GM23338 (cell line): Measurements from ENCODE around the gene MRPL2. TPM values are rescaled to one million over a fixed set of nuclear protein-coding genes. Genes with fewer than 3 reads are reported as not detected.

ENCODE experiments used
- ATAC-seq: fragments of 200-7000 bp; cut with Tn5 transposase; 3 replicates; pipeline ENCODE4 v1.9.1; 2020
- DNase-seq: peaks from one replicate; pipeline ENCODE4 v3.0.0-alpha.2; 2015; ENCODE audit warnings: low spot score
- H2AFZ ChIP-seq: fragments of 200-600 bp; sonication (generic); 2 replicates; pipeline ENCODE4 v1.8.0; 2016; ENCODE audit warnings: antibody characterized with exemption, mild to moderate bottlenecking, moderate library complexity
- H3F3A ChIP-seq: fragments of 200-600 bp; sonication (generic); replicated peaks from 2 replicates; pipeline ENCODE4 v1.8.0; 2017; ENCODE audit warnings: antibody characterized with exemption, mixed run types, low read depth
- H3K27ac ChIP-seq: fragments of 200-600 bp; sonication (generic); 2 replicates; pipeline ENCODE4 v1.6.1; 2016; ENCODE audit warnings: low read depth
- H3K27me3 ChIP-seq: fragments of 200-600 bp; sonication (generic); 2 replicates; pipeline ENCODE4 v1.8.0; 2016; ENCODE audit warnings: mild to moderate bottlenecking, mixed run types, moderate library complexity; ENCODE audit not compliant: insufficient read depth
- H3K36me3 ChIP-seq: fragments of 200-600 bp; sonication (generic); 2 replicates; pipeline ENCODE4 v1.8.0; 2016; ENCODE audit warnings: mild to moderate bottlenecking; ENCODE audit not compliant: insufficient read depth
- H3K4me1 ChIP-seq: fragments of 200-600 bp; sonication (generic); 2 replicates; pipeline ENCODE4 v1.8.0; 2016; ENCODE audit warnings: mild to moderate bottlenecking, moderate library complexity; ENCODE audit not compliant: insufficient read depth
- H3K4me2 ChIP-seq: fragments of 200-600 bp; sonication (generic); 2 replicates; pipeline ENCODE4 v1.7.1; 2017; ENCODE audit warnings: mixed run types
- H3K4me3 ChIP-seq: fragments of 200-600 bp; sonication (generic); 2 replicates; pipeline ENCODE4 v1.6.1; 2016; ENCODE audit warnings: mixed run types
- H3K79me2 ChIP-seq: fragments of 200-600 bp; sonication (generic); replicated peaks from 2 replicates; pipeline ENCODE4 v1.8.0; 2017; ENCODE audit warnings: mild to moderate bottlenecking; ENCODE audit not compliant: insufficient read depth
- H3K9me2 ChIP-seq: fragments of 200-600 bp; sonication (generic); 2 replicates; pipeline ENCODE4 v1.8.0; 2017; ENCODE audit not compliant: insufficient read depth
- H4K20me1 ChIP-seq: fragments of 200-600 bp; sonication (generic); replicated peaks from 2 replicates; pipeline ENCODE4 v1.8.0; 2017; ENCODE audit warnings: mild to moderate bottlenecking; ENCODE audit not compliant: insufficient read depth
- H3K27ac Mint-ChIP-seq: 2 replicates; pipeline ENCODE4 v1.8.0; 2020; ENCODE audit warnings: inconsistent platforms, mild to moderate bottlenecking, moderate library complexity, mixed read lengths
- H3K27me3 Mint-ChIP-seq: 3 replicates; pipeline ENCODE4 v1.8.0; 2022; ENCODE audit warnings: low read depth, mild to moderate bottlenecking, moderate library complexity, mixed read lengths, inconsistent platforms; ENCODE audit not compliant: insufficient read depth, poor library complexity
- H3K36me3 Mint-ChIP-seq: 3 replicates; pipeline ENCODE4 v1.8.0; 2021; ENCODE audit warnings: low read depth, mild to moderate bottlenecking, inconsistent platforms, moderate library complexity, mixed read lengths
- H3K4me1 Mint-ChIP-seq: 3 replicates; pipeline ENCODE4 v1.8.0; 2020; ENCODE audit warnings: mild to moderate bottlenecking, inconsistent platforms, mixed read lengths
- H3K4me3 Mint-ChIP-seq: 3 replicates; pipeline ENCODE4 v1.8.0; 2021; ENCODE audit warnings: moderate library complexity, mild to moderate bottlenecking, inconsistent platforms, mixed read lengths
- H3K9me3 Mint-ChIP-seq: 3 replicates; pipeline ENCODE4 v1.8.0; 2020; ENCODE audit warnings: moderate library complexity, mild to moderate bottlenecking, inconsistent platforms, mixed read lengths
- CREB1 ChIP-seq: fragments of 250-450 bp; sonication (Bioruptor Pico); IDR thresholded peaks from 2 replicates; pipeline ENCODE4 v1.5.0; 2020; ENCODE audit warnings: low read depth, mild to moderate bottlenecking, moderate library complexity
- EZH2phosphoT487 ChIP-seq: fragments of 200-600 bp; sonication (generic); IDR thresholded peaks from one replicate; pipeline ENCODE4 v1.8.1; 2018; ENCODE audit warnings: antibody characterized with exemption; ENCODE audit not compliant: unreplicated experiment
- JUNB ChIP-seq: IDR thresholded peaks from one replicate; pipeline ENCODE4 v1.6.1; 2016; ENCODE audit warnings: antibody characterized with exemption; ENCODE audit not compliant: unreplicated experiment
- NANOG ChIP-seq: IDR thresholded peaks from 2 replicates; pipeline ENCODE4 v1.6.1; 2016; ENCODE audit warnings: antibody characterized with exemption, borderline replicate concordance
- POLR2AphosphoS5 ChIP-seq: IDR thresholded peaks from 2 replicates; pipeline ENCODE4 v1.6.1; 2016; ENCODE audit warnings: antibody characterized with exemption, low read depth
- REST ChIP-seq: IDR thresholded peaks from one replicate; pipeline ENCODE4 v1.6.1; 2018; ENCODE audit warnings: antibody characterized with exemption; ENCODE audit not compliant: unreplicated experiment
- ZNF114 ChIP-seq: fragments of 250-450 bp; sonication (Bioruptor Pico); IDR thresholded peaks from 2 replicates; pipeline ENCODE4 v1.5.0; 2020; ENCODE audit warnings: mild to moderate bottlenecking, moderate library complexity
- ZNF331 ChIP-seq: fragments of 250-450 bp; sonication (Bioruptor Pico); IDR thresholded peaks from 2 replicates; pipeline ENCODE4 v1.5.0; 2020; ENCODE audit warnings: low read depth, mild to moderate bottlenecking, moderate library complexity
- polyA plus RNA-seq: library from polyadenylated mRNA; unstranded; fragments of >200 nt; fragmentation: Nextera tagmentation; extraction: Ambion mirVana; gene quantifications from 2 replicates; pipeline ENCODE4 v1.2.1, GENCODE V29; 2016
- total RNA-seq: library from RNA; depleted of rRNA; stranded (reverse); fragments of >200 nt; shearing (Covaris generic); gene quantifications from 2 replicates; pipeline ENCODE4 v1.2.3, GENCODE V29; 2014
- TF ChIP-seq, protein P1 (sequence below), 2 experiments: fragments of 200-600 bp in 1 of 2; sonication (generic) in 1 of 2; conservative IDR thresholded peaks; 2 replicates each; pipeline versions ENCODE4 v1.5.1 to v1.6.1; 2016 to 2017; ENCODE audit warnings: antibody characterized with exemption in 2 of 2, low read depth in 2 of 2, mild to moderate bottlenecking in 2 of 2, moderate library complexity in 1 of 2
- TF ChIP-seq, protein P2 (sequence below): IDR thresholded peaks from 2 replicates; pipeline ENCODE4 v1.6.1; 2016; ENCODE audit warnings: antibody characterized with exemption

MRPL2 gene
- total and polyA plus RNA-seq, 2 experiments from 2014 or later: 32.3 to 128 TPM

DNA sequence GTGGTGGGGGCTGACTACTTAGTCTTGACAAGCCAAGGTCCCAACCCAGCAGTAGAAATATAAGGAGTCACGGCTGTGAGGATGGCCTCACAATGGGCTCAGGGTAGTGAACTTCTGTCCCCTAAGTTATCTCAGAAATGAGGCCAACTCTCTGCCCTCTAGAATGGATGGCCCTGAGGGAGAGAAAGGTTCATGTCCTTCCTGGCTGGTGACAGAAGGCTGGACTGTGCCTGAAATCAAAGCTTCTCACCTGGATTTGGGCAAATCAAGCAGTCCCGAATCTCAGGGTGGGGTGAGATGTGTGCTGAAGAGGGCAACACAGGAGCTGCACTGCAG is 25.1 kb downstream of the MRPL2 start:
- Histone ChIP-seq H3K4me1 (no peaks in the 10 kb centered on the region), H3K79me2 (no peaks in the 10 kb centered on the region), H3K36me3 (peaks cover 13% of the 10 kb centered on the region), H3K27me3 (no peaks in the 10 kb centered on the region), H3F3A (peaks cover 17% of the 10 kb centered on the region; the same call in 1 of the 2 replicates), H3K9me2 (no peaks in the 10 kb centered on the region), H3K27ac (no peak overlapping the region), H2AFZ (no peak overlapping the region), H3K4me2 (no peak overlapping the region), H4K20me1 (peaks cover 12% of the 10 kb centered on the region), H3K4me3 (no peak overlapping the region)
- no peak overlapping the region for H3K4me3 Mint-ChIP-seq
- DNase-seq (peak; percentile 28), ATAC-seq (no peak; the same call in 2 of the 3 replicates)
- H3K36me3 Mint-ChIP-seq: peaks cover 70% of the 10 kb centered on the region
- H3K27me3 Mint-ChIP-seq: peaks cover 3% of the 10 kb centered on the region
- H3K4me1 Mint-ChIP-seq: no peaks in the 10 kb centered on the region
- TF ChIP-seq ZNF331 (CRISPR knock-in tag): no peak
- TF ChIP-seq, protein P1, sequence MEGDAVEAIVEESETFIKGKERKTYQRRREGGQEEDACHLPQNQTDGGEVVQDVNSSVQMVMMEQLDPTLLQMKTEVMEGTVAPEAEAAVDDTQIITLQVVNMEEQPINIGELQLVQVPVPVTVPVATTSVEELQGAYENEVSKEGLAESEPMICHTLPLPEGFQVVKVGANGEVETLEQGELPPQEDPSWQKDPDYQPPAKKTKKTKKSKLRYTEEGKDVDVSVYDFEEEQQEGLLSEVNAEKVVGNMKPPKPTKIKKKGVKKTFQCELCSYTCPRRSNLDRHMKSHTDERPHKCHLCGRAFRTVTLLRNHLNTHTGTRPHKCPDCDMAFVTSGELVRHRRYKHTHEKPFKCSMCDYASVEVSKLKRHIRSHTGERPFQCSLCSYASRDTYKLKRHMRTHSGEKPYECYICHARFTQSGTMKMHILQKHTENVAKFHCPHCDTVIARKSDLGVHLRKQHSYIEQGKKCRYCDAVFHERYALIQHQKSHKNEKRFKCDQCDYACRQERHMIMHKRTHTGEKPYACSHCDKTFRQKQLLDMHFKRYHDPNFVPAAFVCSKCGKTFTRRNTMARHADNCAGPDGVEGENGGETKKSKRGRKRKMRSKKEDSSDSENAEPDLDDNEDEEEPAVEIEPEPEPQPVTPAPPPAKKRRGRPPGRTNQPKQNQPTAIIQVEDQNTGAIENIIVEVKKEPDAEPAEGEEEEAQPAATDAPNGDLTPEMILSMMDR (conservative IDR thresholded peaks at IDR 0.05; ENCODE audit: low read depth in 2 of 2): peak in 1 of 2 experiments; percentile 31; a peak in 1 of 4 replicates
- no peak for TF ChIP-seq JUNB
- TF ChIP-seq ZNF114 (CRISPR knock-in tag): no peak
- no peaks in the 10 kb centered on the region for H3K9me3 Mint-ChIP-seq
- H3K27ac Mint-ChIP-seq: no peak overlapping the region

DNA sequence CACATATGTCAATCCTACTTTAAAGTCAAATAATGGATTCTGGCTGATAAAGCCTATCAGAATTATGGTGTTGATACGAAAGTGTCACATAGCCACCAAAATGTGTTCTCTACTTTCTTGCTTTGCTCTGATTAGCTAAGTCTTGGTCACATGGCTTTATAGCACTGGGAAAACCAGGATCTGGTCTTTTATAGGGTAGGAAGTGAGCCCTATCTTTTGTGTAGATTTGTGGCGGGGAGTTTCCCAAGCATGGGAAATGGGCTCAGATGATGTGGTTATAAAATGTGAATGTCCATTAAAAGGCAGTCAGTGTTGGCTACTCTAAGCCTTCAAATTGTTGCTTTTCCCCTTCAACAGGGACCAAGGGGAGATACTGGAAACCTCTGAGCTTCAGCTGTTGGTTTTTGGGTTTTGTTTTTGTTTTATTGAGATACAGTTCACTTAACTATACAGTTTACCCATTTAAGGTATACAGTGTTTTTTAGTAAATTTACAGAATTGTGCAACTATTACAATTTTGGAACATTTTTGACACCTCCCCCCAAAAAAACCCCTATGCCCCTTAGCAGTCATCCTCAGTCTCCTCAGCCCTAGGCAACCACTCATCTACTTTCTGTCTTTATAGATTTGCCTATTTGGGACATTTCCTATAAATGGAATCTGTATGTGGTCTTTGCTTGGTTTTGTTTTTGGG is 25.6 kb downstream of the MRPL2 start:
- Histone ChIP-seq H3F3A (peaks cover 21% of the 10 kb centered on the region; the same call in 1 of the 2 replicates), H3K4me1 (no peaks in the 10 kb centered on the region), H3K9me2 (no peaks in the 10 kb centered on the region), H3K4me3 (no peak overlapping the region), H3K27ac (no peak overlapping the region), H3K27me3 (no peaks in the 10 kb centered on the region), H3K4me2 (no peak overlapping the region), H2AFZ (no peak overlapping the region), H3K36me3 (peaks cover 17% of the 10 kb centered on the region), H4K20me1 (peaks cover 12% of the 10 kb centered on the region), H3K79me2 (no peaks in the 10 kb centered on the region)
- H3K27ac Mint-ChIP-seq: no peak overlapping the region
- DNase-seq (no peak), ATAC-seq (no peak)
- no peaks in the 10 kb centered on the region for H3K9me3 Mint-ChIP-seq
- no peaks in the 10 kb centered on the region for H3K4me1 Mint-ChIP-seq
- peaks cover 3% of the 10 kb centered on the region for H3K27me3 Mint-ChIP-seq
- no peak overlapping the region for H3K4me3 Mint-ChIP-seq
- peaks cover 76% of the 10 kb centered on the region for H3K36me3 Mint-ChIP-seq
- TF ChIP-seq ZNF114 (CRISPR knock-in tag) (no peak), EZH2phosphoT487 (no peak), REST (no peak), NANOG (no peak), CREB1 (CRISPR knock-in tag) (no peak), POLR2AphosphoS5 (no peak), ZNF331 (CRISPR knock-in tag) (no peak)
- TF ChIP-seq, protein P2, sequence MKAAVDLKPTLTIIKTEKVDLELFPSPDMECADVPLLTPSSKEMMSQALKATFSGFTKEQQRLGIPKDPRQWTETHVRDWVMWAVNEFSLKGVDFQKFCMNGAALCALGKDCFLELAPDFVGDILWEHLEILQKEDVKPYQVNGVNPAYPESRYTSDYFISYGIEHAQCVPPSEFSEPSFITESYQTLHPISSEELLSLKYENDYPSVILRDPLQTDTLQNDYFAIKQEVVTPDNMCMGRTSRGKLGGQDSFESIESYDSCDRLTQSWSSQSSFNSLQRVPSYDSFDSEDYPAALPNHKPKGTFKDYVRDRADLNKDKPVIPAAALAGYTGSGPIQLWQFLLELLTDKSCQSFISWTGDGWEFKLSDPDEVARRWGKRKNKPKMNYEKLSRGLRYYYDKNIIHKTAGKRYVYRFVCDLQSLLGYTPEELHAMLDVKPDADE: no peak
- TF ChIP-seq, protein P1 (conservative IDR thresholded peaks at IDR 0.05; ENCODE audit: low read depth in 2 of 2): no peak
